ENCODE measurements around the gene ALDH16A1.

Gene ALDH16A1

DNA sequence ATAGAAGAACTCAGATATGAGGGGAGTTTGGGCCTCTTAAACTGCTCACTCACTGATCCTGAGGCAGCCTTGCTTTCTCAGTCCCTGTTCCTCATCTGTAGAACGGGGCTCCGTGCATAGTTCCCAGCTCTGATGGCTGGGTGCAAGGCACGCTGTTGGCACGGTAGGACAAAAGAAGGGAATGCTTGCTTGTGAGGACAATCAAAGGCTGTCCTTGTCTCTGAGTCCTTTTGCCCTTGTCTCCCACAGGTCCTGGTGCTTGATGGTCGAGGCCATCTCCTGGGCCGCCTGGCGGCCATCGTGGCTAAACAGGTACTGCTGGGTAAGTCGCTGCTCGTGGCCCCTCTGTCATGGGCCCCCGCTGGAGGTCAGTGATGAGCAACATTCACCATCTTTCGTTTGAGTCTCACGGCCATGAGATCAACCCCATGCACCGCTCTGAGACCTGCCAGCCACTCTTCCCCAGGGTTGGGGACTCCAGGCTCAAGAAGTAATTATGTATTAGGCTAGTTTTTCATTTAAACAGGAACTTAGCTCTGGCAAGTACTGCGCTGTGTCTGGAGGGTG, 36.7 kb downstream of the ALDH16A1 start:
- no peak for DNase-seq

DNA sequence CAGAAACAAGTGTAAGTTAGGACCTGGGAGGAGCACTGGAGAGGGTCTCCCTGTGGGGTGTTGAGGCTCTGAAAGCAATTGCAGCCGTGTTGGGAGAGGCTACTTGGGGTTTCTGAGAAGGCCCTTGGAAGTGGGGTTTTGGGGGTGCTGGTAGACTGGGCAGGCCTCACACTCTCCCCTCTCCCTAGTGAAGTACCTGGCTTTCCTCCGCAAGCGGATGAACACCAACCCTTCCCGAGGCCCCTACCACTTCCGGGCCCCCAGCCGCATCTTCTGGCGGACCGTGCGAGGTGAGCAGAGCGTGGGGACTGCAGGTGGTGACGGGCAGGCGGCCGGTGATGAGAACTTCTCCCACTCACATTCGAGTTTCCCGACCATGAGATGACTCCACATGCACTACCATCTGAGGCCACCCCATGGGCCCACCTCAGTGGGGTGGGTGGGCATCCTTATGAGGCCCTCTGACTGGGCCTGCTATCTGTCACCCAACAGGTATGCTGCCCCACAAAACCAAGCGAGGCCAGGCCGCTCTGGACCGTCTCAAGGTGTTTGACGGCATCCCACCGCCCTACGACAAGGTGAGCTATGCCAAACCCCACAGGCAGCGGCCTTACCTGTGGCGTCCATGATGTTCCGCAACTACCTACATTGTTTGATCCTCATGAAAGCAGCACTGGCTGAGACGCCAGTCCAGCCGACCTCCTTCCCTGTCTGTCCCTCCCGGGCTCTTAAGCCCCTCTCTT, 37.4 kb downstream of the ALDH16A1 start:
- no peak for DNase-seq

DNA sequence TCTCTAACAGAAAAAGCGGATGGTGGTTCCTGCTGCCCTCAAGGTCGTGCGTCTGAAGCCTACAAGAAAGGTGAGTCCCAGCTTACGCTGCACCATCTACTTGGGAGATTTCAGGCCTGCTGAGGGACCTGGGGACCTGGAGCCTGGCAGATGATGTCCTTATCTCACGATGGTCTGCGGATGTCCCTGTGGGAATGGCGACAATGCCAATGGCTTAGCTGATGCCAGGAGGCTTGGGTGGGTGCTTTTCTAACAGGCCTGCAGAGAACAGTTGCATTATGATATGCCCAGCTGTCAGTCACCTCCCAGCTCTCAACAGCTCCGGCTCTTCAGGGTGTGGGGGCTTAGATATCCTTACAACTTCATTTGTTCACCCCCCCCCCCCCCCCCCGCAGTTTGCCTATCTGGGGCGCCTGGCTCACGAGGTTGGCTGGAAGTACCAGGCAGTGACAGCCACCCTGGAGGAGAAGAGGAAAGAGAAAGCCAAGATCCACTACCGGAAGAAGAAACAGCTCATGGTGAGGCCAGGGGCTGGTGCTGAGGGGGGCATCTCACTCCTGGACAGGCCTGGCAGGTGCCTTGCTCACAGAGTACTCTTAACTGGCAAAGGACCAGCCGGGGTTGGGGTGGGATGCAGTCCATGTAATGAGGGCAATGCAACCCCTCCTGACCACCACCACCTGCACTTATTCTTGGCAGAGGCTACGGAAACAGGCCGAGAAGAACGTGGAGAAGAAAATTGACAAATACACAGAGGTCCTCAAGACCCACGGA, 38.2 kb downstream of the ALDH16A1 start:
- no peak for DNase-seq

DNA sequence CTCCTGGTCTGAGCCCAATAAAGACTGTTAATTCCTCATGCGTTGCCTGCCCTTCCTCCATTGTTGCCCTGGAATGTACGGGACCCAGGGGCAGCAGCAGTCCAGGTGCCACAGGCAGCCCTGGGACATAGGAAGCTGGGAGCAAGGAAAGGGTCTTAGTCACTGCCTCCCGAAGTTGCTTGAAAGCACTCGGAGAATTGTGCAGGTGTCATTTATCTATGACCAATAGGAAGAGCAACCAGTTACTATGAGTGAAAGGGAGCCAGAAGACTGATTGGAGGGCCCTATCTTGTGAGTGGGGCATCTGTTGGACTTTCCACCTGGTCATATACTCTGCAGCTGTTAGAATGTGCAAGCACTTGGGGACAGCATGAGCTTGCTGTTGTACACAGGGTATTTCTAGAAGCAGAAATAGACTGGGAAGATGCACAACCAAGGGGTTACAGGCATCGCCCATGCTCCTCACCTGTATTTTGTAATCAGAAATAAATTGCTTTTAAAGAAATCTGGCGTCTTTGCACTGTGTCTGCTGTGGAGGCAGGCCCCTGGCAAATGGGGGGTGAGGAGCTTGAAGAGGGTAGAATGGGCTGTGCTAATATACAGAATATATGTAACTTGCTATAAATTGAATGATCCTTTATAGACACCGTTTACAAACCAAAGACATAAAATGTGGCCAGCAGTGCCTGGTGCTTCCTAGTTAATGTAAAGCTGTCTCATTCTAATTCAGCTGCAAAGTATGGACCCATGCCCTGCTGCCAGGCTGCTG, 39.0 kb downstream of the ALDH16A1 start:
- no peak for DNase-seq

DNA sequence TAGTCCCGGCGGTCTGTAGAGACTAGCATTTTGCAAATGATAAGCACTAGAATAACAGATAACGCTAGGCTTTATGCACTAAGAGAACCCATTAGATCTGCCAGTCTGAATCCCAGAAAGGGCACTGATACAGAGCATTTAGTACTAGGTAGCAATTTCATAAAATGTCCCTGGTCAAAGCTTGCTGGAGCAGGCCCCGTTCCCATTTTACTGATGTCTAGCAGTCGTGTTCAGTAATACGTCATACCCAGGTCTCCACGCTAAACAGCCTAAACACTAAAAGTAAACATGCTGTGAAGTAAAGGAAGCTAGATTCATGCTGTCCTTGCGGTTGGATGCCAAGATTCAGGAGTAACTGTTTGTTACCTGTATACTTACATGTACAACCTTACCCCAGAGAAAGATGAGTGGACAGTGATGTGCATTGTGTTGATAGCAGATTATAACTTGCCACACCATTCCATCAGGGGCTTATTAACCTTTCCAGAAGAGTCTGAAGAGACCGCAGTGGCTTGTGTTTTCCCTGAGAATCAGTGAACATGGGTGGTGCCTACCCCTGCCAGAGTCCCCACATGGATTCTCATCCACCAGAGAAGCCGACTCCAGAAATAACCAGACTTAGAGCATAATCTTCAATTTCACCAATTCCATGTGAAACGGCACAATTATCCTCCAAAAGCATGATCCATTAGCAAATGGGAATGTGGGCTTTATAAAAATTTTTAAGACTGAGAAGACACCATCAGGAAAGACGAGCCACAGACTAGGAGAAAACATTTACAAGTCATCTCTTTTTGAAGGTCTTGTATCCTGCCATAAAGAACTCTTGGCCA, 39.8 kb downstream of the ALDH16A1 start:
- DNase-seq = no peak

DNA sequence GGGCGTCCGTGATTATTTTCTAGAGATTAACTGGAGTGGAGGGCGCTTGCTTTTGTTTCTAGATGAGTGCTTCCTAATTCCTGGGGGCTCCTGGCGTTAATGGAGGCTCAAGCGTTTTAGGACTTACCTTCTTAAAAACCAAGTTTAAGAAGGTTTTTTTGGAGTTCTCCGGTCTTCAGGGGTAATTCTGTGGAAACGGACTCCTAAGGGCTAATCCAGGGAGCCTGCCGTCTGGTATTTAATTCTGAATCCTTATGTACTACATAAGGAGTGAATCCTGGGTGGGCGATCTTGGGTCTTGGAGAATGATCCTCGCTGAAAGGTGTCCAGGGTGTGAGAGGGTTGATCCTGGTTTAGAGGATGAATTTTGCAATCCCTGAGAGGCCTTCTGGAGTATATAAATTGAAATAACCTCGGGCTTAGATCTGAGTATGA, 43.6 kb downstream of the ALDH16A1 start:
- no peak for DNase-seq

DNA sequence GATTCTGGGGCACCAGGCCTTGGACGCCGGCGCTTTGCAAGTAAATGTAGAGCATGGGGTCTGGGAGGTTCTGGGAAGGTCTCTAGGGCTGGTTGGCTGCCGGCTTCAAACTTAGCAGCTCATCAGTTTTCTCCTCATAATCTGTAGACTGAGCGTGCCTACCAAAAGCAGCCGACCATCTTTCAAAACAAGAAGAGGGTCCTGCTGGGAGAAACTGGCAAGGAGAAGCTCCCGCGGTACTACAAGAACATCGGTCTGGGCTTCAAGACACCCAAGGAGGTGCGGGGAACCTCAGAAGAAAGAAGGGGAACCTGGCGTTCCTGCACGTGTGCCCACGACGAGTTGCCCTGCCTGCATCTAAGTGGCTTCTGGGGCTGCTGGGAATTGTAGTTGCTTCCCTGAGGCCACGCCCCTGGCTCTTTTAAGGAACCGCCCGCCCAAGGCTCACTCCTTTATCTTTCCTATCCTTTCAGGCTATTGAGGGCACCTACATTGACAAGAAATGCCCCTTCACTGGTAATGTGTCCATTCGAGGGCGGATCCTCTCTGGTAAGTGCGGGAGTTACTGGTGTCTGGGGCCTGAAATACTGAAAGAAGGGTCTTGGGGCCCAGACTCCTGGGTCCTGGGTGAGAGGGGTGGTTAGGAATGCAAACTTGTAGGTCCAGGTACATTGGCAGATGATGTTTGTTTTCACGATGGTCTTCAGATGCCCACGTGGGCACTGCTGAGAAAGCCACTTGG, 44.2 kb downstream of the ALDH16A1 start:
- peak; percentile 40 for DNase-seq

DNA sequence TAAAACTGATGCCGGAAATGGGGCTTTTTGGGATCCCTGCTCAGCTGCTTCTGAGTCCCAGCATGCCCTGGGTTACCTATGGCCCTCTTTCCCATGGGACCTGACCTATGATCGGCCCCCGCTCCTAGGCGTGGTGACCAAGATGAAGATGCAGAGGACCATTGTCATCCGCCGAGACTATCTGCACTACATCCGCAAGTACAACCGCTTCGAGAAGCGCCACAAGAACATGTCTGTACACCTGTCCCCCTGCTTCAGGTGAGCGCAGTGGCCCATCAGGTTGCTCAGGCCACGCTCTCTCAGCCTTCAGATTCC, 44.7 kb downstream of the ALDH16A1 start:
- no peak for DNase-seq

DNA sequence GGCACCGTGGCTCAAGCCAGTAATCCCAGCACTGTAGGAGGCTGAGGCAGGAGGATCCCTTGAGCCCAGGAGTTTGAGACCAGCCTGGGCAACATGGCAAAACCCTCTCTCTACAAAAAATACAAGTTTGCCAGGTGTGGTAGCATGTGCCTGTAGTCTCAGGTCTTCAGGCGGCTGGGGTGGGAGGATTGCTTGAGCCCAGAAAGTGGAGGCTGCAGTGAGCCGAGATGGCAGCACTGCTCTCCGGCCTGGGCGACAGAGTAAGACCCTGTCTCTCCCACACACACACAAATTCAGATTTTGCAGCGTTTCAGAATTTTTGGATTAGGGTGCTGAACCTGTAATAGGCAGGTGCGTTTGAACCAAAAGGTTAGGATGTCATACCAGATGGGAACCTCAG, 45.5 kb downstream of the ALDH16A1 start:
- no peak for DNase-seq

DNA sequence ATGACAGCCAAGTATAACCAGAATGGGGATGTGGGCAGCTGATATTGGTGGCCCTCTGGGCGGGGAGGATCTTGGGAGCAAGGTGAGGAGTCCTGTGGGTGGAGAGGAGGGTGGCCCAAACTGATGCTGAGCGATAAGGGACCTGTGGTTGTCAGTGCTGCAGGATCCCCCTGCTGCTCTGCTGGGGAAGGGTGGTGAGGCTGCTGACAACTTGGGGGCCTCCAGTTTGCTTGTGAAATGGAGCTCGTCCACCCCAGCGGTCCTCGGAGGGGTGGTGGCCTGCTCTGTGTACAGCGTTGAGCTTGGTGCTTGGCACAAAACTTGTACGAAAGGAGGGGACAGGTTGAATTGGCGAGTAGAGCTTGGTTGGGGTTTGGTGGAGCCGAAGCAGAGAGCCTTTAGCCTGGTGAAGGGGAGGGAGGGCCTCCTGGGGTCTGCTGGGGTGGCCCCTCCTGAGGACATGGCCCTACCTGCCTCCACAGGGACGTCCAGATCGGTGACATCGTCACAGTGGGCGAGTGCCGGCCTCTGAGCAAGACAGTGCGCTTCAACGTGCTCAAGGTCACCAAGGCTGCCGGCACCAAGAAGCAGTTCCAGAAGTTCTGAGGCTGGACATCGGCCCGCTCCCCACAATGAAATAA, 46.1 kb downstream of the ALDH16A1 start:
- no peak for DNase-seq

DNA sequence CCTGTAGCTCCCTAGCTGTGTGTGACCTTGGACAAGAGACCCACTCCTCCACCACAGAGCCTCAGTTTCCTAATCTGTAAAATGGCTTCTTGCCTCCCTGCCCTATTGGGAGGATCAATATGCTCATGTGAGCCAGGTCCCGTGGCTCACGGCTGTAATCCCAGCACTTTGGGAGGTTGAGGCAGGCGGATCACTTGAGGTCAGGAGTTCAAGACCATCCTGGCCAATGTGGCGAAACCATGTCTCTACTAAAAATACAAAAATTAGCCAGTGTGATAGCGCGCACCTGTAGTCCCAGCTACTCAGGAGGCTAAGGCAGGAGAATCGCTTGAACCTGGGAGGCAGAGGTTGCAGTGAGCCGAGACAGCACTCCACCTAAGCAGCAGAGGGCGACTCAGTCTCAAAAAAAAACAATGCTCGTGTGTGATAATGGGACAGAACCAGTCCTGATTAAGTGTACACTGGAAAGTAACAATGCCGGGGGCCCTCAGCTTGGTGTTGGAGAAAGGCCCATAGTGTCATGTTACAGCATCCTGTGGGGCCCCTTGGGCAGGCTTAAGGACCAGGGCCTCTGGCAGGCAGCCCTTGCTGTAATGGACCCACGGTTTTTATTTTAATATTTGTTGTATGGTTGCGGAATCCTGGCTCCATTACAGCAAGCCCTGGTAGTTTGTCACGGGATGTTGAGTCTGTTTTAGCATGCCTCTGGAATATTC, 50.0 kb downstream of the ALDH16A1 start:
- peak; percentile 76 for DNase-seq

DNA sequence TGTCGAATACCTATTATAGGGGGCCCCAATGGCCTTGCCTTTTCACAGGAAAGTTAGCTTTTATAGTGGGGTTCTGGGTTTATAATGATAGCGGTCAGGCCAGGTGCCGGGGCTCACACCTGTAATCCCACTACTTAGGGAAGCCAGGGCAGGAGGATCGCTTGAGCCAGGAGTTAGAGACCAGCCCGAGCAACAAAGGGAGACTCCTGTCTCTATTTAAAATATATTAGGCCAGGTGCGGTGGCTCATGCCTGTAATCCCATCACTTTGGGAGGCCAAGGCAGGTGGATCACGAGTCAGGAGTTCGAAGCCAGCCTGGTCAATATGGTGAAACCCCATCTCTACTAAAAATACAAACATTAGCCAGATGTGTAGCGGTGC, 50.5 kb downstream of the ALDH16A1 start:
- DNase-seq = no peak

DNA sequence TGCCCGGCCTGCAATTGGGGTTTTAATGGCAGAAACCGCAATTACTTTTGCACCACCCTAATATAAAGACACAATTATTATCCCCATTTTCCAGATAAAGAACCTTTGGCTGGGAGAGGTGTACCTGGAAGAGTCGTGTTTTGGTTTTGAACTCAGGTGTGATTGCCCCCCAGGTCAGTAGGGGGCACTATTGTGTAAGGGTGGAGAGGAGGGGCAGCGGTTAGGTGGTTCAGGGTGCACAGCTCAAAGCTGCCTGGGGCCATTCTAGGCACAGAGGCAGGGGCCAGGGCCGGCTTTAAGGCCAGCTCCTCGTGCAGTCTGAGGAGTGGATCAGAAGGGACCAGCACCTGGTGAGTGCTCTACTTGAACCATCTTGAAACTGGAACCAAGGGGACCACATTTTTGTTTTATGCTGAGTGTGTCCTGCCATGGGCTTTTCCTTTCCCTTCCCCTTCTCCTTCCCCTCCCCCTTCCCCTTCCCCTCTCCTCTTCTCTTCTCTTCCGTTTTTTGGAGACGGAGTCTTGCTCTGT, 53.6 kb downstream of the ALDH16A1 start:
- no peak for DNase-seq

DNA sequence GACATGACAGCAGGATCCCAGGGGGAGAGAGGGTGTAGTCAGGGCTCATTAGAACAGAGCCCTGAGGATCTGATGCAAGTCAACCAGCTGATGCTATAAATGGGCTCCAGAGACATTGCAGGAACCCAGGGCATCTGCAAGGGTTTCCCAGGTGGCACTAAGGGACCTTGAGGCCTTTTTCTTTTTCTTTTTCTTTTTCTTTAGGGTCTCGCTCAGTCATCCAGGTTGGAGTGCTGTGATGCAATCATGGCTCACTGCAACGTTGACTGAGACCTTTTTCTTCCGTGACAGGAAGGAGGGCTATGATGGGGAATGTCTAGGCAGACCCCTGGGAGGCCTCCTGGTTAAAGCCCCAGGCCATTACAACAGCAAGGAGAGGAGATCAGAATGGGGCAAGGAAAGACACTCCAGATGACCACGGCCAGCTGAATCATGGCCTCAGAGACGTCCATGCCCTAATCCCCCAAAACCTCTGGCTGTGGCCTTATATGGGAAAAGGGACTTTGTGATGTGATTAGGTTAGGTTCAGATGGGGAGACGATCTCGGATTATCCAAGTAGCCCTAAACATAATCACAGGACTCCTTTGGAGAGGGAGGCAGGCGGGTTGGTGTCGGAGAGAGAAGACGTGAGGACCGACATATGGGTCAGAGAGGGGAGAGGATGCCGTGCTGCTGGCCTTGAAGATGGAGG, 54.9 kb downstream of the ALDH16A1 start:
- DNase-seq = no peak

DNA sequence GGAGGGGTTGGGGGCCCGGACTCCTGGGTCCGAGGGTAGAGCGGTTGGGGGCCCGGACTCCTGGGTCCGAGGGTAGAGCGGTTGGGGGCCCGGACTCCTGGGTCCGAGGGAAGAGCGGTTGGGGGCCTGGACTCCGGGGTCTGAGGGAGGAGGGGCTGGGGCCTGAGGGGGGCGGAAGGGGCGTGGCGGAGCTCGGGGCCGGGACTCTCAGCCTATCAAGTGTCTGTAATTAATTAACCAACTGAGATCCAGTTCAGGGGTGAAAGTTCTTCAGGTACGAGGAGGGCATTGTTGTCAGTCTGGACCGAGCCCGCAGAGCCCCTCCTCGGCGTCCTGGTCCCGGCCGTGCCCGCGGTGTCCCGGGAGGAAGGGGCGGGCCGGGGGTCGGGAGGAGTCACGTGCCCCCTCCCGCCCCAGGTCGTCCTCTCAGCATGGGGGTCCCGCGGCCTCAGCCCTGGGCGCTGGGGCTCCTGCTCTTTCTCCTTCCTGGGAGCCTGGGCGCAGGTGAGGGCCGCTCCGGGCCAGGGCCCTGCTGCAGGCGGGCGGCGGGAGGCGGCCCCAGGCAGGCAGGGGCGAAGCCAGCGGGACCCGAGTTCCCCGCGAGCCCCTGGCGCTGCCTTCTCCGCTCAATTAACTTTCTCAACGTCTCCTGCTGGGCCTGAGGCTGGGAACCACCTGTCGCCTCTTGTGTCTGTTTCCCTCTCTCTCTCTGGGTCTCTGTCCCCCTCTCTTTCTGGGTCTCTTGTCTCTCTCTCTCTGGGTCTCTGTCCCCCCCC, 60.1 kb downstream of the ALDH16A1 start:
- no peak for DNase-seq

DNA sequence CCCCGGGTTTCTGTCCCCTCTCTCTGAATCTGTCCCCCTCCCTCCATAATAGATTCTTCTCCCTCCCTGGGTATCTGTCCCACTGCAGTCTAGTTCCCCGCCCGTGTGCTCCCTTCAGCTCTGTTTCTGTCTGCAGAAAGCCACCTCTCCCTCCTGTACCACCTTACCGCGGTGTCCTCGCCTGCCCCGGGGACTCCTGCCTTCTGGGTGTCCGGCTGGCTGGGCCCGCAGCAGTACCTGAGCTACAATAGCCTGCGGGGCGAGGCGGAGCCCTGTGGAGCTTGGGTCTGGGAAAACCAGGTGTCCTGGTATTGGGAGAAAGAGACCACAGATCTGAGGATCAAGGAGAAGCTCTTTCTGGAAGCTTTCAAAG, 60.7 kb downstream of the ALDH16A1 start:
- no peak for DNase-seq

DNA sequence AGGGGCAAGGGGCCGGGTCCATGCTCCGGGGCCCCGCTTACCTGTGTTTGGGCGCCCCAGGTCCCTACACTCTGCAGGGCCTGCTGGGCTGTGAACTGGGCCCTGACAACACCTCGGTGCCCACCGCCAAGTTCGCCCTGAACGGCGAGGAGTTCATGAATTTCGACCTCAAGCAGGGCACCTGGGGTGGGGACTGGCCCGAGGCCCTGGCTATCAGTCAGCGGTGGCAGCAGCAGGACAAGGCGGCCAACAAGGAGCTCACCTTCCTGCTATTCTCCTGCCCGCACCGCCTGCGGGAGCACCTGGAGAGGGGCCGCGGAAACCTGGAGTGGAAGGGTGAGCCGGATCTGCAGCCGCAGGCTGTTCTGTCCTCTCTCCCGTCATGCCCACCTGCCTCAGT, 61.1 kb downstream of the ALDH16A1 start:
- DNase-seq = no peak

DNA sequence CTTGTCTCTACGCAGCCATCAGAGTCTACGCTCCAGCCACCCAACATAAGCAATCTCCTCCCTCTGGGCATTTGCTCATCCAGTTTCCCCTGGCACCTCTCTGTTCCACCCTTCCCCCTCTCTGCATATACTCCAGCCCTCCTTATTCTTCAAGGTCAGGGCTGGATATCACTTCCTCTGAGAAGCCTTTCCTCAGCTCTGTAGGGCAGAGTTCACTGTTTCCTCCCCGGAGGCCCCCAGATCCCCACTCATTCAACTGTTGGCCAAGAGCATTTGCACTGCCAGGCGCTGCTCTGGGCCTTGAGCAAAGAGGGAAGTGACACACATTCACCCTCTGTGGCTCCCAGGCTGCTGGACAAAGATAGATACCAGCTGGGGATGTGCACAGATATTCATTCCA, 62.7 kb downstream of the ALDH16A1 start:
- no peak for DNase-seq

DNA sequence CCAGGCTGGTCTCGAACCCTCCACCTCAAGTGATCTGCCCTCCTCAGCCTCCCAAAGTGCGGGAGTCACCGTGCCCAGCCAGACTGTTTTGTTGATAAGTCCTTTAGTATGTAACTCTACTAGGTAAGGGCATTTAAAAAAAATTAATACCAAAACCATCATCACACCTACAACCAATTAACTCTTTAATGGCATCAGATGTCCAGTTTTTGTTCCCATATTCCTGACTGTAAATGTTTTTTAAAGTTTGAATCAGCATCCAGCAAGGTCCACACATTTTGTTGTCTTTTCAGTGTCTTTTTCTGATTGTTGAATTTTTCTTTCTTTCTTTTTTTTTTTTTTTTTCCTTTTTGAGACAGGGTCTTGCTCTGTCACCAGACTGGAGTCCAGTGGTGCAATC, 65.0 kb downstream of the ALDH16A1 start:
- no peak for DNase-seq
